T-helper 9 cell (primary cell): ENCODE measurements around the gene SRGAP3.

Experiments
- DNase-seq: peaks from one replicate; pipeline ENCODE4 v3.0.0-alpha.2; 2020

SRGAP3 gene

DNA sequence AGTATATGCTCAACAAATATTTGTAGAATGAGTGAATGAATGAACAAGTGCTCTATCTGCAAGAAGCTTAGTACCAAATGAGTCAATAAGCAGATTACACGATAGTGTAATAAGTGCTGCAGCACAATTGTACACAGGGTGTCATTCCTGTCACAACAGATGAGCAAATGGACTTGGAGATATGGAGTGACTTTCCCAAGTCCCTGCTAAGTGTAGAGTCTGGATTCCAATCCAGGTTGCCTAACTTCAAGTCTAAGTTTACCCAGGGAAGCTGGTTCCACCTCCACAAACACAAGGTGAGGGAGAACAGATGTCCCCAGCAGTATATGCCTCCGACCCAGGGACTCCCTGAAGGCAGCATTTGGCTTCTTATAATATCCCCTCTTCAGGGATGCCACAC is 208.4 kb downstream of the SRGAP3 start:
- no peak for DNase-seq

DNA sequence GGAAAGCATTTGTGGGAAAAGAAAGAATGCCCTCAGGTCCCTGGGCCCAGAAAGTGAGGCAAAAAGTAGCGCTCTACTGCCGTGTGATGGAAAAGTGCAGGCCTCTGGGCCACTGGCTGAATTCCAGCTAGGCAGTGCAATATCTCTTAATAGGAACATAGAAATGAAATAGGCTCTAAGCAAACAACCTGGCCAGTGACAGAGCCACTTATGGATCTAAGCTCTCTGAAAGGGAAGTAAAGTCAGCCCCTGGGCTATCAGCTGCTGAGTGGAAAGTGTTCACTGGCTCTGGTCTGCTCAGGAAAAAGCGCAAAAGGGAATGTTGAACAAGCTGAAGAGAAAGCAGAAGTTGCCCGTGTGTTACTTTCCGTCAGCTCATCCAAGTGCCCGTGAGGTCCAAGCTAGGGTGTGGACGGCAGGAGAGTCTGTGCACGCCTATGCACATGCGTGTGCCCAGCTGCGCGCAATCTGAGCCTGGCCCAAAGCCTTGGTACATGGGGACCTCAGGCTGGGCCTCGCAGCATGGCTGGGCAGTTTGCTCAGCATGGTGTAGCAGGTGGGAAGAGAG is 212.2 kb downstream of the SRGAP3 start:
- no peak for DNase-seq

GRCh38 chr3:9036404-9037131 is 212.9 kb downstream of the SRGAP3 start:
- no peak for DNase-seq

DNA sequence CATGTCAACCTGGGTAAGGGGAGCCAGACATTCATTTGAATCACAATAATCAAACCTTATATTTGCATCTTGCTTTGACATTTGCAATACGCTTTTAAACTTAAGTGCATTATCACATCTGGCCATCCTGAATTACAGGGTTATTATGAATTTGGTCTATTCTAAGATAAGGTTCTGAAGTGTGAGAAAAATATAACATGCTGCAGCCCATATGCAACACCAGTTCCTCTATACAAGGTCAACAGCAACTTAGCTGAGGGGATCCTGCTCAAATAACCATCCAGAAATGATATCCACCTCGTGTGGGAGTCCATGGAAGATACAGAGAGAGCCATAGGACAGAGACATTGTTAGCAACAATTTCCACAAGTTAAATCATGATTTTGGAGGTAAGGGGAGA is 213.5 kb downstream of the SRGAP3 start:
- DNase-seq: no peak

- no peak for DNase-seq
Observed at GRCh38 chr3:9035473-9035872, 214.0 kb downstream of the SRGAP3 start.

GRCh38 chr3:9033867-9034266 is 215.6 kb downstream of the SRGAP3 start:
- no peak for DNase-seq

DNA sequence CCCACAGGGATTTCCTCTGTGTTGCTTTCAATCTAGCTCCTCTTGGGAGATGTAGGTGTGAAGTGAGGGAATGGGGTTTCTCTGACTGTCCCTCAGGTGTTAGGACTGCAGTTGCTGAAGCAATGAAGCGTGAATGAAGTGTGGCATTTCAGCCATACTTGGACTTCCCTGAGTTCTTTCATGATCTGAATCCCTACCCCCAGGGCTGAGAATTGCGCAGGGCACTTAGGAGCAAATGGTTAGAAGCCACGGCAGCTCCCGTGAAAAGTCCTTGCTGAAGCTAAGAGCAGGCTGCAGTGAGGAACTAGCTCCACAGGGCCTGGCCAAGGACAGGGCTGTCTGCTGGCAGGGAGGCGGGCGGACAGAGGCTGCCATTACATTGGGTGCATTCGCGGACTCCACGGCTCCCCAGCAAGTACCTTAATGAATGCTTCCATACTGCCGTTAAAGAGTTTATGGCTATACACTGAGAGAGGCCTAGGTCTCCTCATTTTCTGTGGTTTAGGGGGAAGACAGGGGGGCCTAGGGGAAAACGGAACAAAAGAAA is 217.1 kb downstream of the SRGAP3 start:
- DNase-seq: no peak

- DNase-seq: no peak
Observed at GRCh38 chr3:9030034-9030433, 219.4 kb downstream of the SRGAP3 start.

DNA sequence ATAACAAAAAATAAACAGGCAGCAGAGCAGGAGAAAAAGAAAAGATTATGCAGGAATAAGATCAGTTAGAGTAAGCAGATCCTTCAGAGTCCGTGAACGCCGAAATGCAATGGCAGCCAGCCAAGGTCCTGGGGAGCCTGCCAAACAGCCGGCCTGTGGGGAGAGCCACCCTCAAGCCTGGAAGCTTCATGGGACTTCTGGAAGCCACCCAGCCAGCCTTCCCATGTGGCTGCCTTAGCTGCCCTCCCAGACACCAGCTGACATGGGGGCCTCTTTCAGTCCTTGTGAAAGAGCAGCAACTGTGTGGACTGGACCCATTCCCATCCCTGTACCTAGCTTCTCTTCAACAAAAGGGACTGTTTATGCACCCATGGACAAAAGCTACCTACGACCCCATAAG is 221.3 kb downstream of the SRGAP3 start:
- DNase-seq: no peak

DNA sequence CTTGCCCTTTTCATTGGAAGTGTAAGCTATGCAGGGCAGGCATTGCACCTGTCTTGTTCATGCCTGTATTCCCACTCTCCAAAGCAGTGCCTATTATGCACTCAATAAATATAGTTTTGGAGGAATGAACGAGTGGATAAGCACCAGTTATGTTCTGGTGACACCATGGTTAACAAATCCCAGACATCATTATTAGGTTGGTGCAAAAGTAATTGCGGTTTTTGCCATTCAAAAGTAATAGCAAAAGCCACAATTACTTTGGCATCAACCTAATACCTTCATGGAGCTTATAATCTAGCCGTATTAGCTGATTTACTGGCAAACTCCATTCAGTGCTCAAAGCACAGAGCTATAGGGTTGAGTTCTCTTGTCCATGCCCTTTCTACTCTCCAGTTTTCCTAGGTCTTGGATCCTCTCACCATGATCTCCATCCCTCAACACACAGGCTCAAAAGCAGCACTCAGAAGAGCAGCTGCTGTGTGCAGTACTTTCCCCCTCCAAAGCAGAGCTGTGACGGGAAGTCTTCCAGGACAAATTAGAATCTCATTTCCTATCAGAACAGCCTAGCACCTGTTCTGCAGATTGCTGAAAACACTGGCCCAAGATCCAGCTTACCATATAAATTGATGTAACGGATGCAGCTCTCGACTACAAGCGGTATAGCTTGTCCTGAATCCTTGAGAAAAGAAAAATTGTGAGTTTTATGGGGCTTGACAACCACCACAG is 223.0 kb downstream of the SRGAP3 start:
- DNase-seq: no peak

GRCh38 chr3:9024341-9024740 is 225.1 kb downstream of the SRGAP3 start:
- no peak for DNase-seq

DNA sequence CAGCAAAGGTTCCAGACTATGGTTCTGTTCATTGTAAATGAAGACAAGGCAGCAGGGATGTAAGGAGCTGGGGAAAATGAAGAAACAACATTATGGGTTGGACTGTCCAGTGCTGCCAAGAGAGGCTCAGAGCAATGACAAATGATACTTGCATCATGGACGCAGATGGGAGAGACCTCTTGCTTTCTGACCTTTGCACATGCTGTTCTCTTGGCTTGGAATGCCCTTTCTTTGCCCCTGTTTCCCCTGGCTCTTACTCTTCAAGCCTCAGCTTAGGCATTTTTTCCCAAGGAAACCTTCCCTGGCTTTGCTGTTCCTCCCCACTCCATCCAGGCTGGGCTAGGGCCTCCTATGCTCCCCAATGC is 226.2 kb downstream of the SRGAP3 start:
- no peak for DNase-seq

DNA sequence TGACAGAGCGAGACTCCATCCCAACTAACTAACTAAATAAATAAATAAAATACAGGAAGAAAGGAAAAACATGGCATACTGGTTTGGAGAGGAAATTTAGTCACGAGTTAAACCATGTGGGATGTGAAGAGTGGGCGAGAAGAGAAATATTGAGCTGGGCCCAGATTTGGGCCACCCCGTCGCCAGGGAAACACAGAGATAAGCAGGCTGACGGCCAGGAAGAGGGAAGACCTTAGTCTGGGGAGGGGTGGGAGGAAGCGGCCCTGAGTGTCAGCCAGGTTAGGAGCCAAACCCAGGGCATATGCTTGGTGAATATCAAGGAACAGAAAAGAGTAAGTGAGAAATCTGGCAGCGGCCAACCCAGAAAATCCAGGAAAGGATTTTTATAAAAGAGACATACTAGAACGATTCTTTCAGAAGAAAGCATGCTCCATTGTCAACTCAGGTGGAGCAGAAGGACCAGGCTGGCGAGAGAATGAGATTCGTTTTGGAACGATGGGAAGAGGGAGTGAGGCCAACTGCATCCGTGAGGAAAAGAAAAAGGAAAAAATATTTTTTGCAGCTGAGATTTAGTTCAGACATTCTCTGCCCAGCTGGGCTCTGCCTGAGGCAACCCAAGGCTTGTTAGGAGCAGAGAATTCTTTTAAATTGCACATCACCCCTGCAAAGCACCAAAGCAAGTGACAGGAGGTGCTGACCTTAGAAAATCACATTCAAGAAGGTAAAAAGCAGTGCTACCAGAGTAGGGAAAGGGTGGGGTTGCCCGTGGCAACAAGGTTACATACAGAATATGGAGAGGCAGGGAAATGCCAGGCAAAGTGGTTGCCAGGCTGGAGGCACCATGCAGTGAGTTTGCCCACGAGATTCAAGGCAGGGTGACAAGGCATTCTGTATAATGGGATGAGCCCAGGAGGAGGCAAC is 226.9 kb downstream of the SRGAP3 start:
- no peak for DNase-seq

GRCh38 chr3:9021271-9022009 is 228.0 kb downstream of the SRGAP3 start:
- DNase-seq: no peak

- no peak for DNase-seq
Observed at GRCh38 chr3:9020426-9020825, 229.0 kb downstream of the SRGAP3 start.

DNA sequence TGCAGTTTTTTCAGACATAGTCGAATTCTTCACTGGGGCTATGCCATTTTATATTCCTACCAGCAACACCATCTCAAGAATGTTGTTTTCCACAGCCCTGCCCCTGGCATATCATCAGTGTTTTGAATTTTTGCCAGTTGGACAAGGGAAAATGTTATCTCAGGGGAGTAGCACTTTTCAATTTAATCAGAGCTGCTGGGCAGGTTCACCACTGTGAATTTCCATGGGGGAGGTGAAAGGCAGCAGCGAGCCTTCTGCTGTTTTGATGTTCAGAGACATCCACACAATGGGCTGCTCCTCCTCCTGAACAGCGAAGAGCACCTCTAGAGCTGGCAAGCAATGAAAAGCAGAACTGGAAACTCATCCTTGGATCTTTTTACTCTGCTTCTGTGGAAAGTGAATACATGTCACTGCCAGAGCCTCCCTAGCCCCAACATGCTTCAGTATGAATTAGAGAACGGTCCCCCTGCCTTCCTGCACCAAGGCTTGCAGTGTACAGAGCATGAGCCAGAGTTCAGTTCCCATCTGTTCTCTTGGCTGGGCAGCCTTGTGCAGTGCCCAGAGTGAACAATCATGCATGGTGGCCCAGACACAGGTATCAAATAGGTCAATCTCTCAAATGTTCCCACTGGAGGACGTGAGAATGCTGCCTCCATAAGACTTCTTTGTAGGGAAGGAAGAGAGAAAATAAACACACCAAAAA is 230.0 kb downstream of the SRGAP3 start:
- DNase-seq: no peak

DNA sequence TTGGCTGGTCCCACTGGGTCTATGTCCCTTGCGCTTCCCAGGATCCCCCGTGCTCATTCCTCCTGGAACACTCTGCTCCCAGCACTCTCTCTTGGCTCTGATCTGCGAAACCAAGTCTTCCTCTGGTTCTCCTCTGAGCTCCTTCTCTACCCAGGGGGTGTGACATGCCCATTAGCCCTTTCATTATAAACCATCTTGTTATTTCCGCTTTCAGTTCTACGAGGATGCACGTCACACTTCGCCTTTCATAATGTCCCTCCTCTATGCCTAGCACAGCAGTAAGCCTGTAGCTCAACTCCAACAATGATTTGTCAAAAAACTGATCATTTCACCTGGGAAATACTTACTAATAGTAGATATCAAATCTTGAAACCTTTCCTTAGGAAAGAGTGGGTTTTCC is 234.2 kb downstream of the SRGAP3 start:
- no peak for DNase-seq

GRCh38 chr3:9013782-9014563 is 235.5 kb downstream of the SRGAP3 start:
- DNase-seq: no peak

- DNase-seq: no peak
Observed at GRCh38 chr3:9012521-9012920, 236.9 kb downstream of the SRGAP3 start.

DNA sequence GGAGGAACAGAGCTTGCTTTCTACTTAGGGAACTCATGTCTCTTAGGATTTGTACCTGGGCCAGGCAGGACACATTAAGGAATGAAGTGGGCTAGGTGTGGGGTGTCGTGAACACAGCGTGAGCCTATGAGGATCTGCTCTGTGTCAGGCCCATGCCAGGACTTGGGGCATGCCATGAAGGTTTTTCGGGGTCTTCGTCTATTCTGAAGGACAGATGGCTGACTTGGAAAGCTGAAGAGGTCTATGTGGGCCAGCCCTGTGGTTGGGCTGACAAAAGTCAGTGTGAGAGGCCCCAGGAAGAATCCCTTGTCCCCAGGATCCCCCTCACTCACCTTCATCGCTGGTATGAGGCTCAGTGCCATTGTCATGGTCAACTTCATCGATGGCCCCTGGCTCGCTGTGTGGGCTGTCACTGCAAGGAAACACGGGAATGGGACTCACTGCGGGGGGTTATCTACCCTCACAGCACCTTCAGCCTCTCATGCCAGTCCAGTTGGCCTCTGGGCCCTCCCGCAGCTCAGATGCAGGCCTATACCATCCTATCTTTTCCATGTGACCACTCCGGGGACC is 239.4 kb downstream of the SRGAP3 start:
- DNase-seq: no peak
